Suprapubic skin (tissue), 4 donors: Measurements from ENCODE around the gene HSBP1.

Experiments used
- CTCF ChIP-seq, 2 donors: fragments of 200-600 bp in 1 of 2; fragments of 450-650 bp in 1 of 2; sonication (generic) in 1 of 2; IDR thresholded peaks; one replicate each; pipeline ENCODE4 v1.5.1; 2016 to 2019; ENCODE audit warnings: antibody characterized with exemption in 2 of 2, mild to moderate bottlenecking in 1 of 2, moderate library complexity in 1 of 2
- EP300 ChIP-seq: sonication (generic); formaldehyde crosslinking; IDR thresholded peaks from one replicate; pipeline ENCODE4 v1.6.1; 2017; ENCODE audit warnings: antibody characterized with exemption
- POLR2A ChIP-seq, 2 donors: fragments of 450-650 bp; IDR thresholded peaks; one replicate each; pipeline ENCODE4 v1.6.1; 2017; ENCODE audit warnings: antibody characterized with exemption in 2 of 2, mild to moderate bottlenecking in 2 of 2, moderate library complexity in 2 of 2
- POLR2AphosphoS5 ChIP-seq, 3 donors: sonication (generic); formaldehyde crosslinking; IDR thresholded peaks; one replicate each; pipeline ENCODE4 v1.6.1; 2017; ENCODE audit warnings: antibody characterized with exemption in 3 of 3

GRCh38 chr16:83851473-83851872, 43.7 kb downstream of the HSBP1 start:
- TF ChIP-seq POLR2AphosphoS5 (IDR thresholded peaks at IDR 0.05) (no peak), CTCF (IDR thresholded peaks at IDR 0.05) (no peak), EP300 (no peak), POLR2A (IDR thresholded peaks at IDR 0.05) (no peak)
